OCI-LY7 (cell line): Measurements from ENCODE around the gene TBRG4. TPM values are rescaled to one million over a fixed set of nuclear protein-coding genes. Genes with fewer than 3 reads are reported as not detected.

Experiments
- BruUV-seq: library from RNA; stranded (reverse); fragments of 400-500 nt; replicated peaks from 2 replicates; lab custom pipeline; 2021; lab: Mats Ljungman, UMichigan
- CTCF ChIA-PET: fragments of 300-600 bp; sonication (Branson Sonifier 250); formaldehyde crosslinking; loops from one replicate; lab custom pipeline; 2022; ENCODE audit warnings: antibody characterized with exemption; ENCODE audit not compliant: unreplicated experiment; lab: Charles Lee
- POLR2A ChIA-PET: fragments of 300-600 bp; sonication (Branson Sonifier 250); formaldehyde crosslinking; loops from one replicate; lab custom pipeline; 2022; ENCODE audit warnings: antibody characterized with exemption; lab: Charles Lee
- DNase-seq: peaks from one replicate; pipeline ENCODE4 v3.0.0-alpha.2; 2015; ENCODE audit warnings: low spot score
- H2AFZ ChIP-seq: fragments of 200-600 bp; sonication (generic), shearing (Covaris generic); 2 replicates; pipeline ENCODE4 v1.6.1; 2014; ENCODE audit warnings: mild to moderate bottlenecking, antibody characterized with exemption, low read length, moderate library complexity
- H3K27ac ChIP-seq: fragments of 200-600 bp; sonication (generic); 2 replicates; pipeline ENCODE4 v1.5.1; 2014; ENCODE audit warnings: mixed run types, low read depth, mild to moderate bottlenecking, moderate library complexity, low read length, inconsistent platforms; ENCODE audit not compliant: poor library complexity, severe bottlenecking
- H3K36me3 ChIP-seq: fragments of 200-600 bp; sonication (generic); 2 replicates; pipeline ENCODE4 v1.6.1; 2014; ENCODE audit warnings: mild to moderate bottlenecking, antibody characterized with exemption, low read length, moderate library complexity, mixed read lengths; ENCODE audit not compliant: insufficient read depth
- H3K4me1 ChIP-seq: fragments of 200-600 bp; sonication (generic); 2 replicates; pipeline ENCODE4 v1.5.1; 2014; ENCODE audit warnings: mild to moderate bottlenecking, low read length; ENCODE audit not compliant: insufficient read depth, poor library complexity, severe bottlenecking
- H3K4me2 ChIP-seq: fragments of 200-600 bp; sonication (generic); 2 replicates; pipeline ENCODE4 v1.6.1; 2014; ENCODE audit warnings: mild to moderate bottlenecking, low read length
- H3K4me3 ChIP-seq: fragments of 200-600 bp; sonication (generic); 2 replicates; pipeline ENCODE4 v1.5.1; 2014; ENCODE audit warnings: mild to moderate bottlenecking, low read depth, low read length; ENCODE audit not compliant: poor library complexity, severe bottlenecking
- H3K79me2 ChIP-seq: fragments of 200-600 bp; sonication (generic); 2 replicates; pipeline ENCODE4 v1.6.1; 2016; ENCODE audit warnings: low read depth, mild to moderate bottlenecking, low read length, moderate library complexity, mixed read lengths; ENCODE audit not compliant: insufficient read depth
- H3K9me2 ChIP-seq: fragments of 200-600 bp; sonication (generic); 2 replicates; pipeline ENCODE4 v1.6.1; 2016; ENCODE audit warnings: mild to moderate bottlenecking, low read length, mixed read lengths; ENCODE audit not compliant: insufficient read depth
- H3K9me3 ChIP-seq: fragments of 200-600 bp; sonication (generic); 2 replicates; pipeline ENCODE4 v1.6.1; 2014; ENCODE audit warnings: mild to moderate bottlenecking, mixed run types, low read length, mixed read lengths
- H4K20me1 ChIP-seq: fragments of 200-600 bp; sonication (generic); 2 replicates; pipeline ENCODE4 v1.6.1; 2014; ENCODE audit warnings: mild to moderate bottlenecking, antibody characterized with exemption, low read length, moderate library complexity, mixed read lengths; ENCODE audit not compliant: insufficient read depth
- CTCF ChIP-seq: fragments of 200-600 bp; sonication (generic); conservative IDR thresholded peaks from 2 replicates; pipeline ENCODE4 v1.5.1; 2014; ENCODE audit warnings: mild to moderate bottlenecking, antibody characterized with exemption, low read length, moderate library complexity, mixed read lengths
- EZH2phosphoT487 ChIP-seq: fragments of 200-600 bp; sonication (generic); IDR thresholded peaks from 2 replicates; pipeline ENCODE4 v1.6.1; 2018; ENCODE audit warnings: low read depth, borderline replicate concordance, mild to moderate bottlenecking, mixed run types, antibody characterized with exemption, low read length, moderate library complexity, mixed read lengths
- intact Hi-C: fragments of 100-400 bp; cut with micrococcal nuclease; formaldehyde crosslinking; loops from one replicate; pipeline ENCODE4 v1.10.0; 2022; ENCODE audit not compliant: unreplicated experiment
- total RNA-seq, 2 experiments: library from RNA; depleted of rRNA in 1 of 2; stranded (reverse); fragments of >200 nt in 1 of 2; shearing (Covaris generic) in 1 of 2; gene quantifications; 2 replicates each; pipeline ENCODE4 v1.2.3, GENCODE V29; 2014 to 2022

The TBRG4 gene
- total RNA-seq, 2 experiments from 2014 or later: 113 to 141 TPM

GRCh38 chr7:45073031-45073785 is 38.3 kb downstream of the TBRG4 start:
- no peak for DNase-seq
- no peak overlapping the region for H2AFZ ChIP-seq
- POLR2A ChIA-PET: no interaction called here
- intact Hi-C loops: no loop called here
- H3K27ac ChIP-seq: no peak overlapping the region
- CTCF ChIA-PET: interaction anchor here (1.6 kb wide), 1 partner anchor 101 kb away, joined by 5 read pairs; no protein-coding TSS in a partner anchor
- peaks cover 97% of the 10 kb centered on the region for H3K36me3 ChIP-seq
- H3K79me2 ChIP-seq: no peaks in the 10 kb centered on the region
- H3K9me2 ChIP-seq: no peaks in the 10 kb centered on the region
- BruUV-seq: no TSS peak
- TF ChIP-seq CTCF (0 out of 2 replicates have a peak, but pooled peaks have one; percentile 11), EZH2phosphoT487 (no peak)
- no peaks in the 10 kb centered on the region for H3K4me1 ChIP-seq
- no peak overlapping the region for H3K4me3 ChIP-seq
- H3K9me3 ChIP-seq: no peaks in the 10 kb centered on the region
- H4K20me1 ChIP-seq: no peaks in the 10 kb centered on the region
- H3K4me2 ChIP-seq: no peak overlapping the region

GRCh38 chr7:45072131-45073030 is 39.1 kb downstream of the TBRG4 start:
- Histone ChIP-seq H3K27ac (no peak overlapping the region), H3K9me3 (no peaks in the 10 kb centered on the region), H3K4me3 (no peak overlapping the region), H2AFZ (no peak overlapping the region), H3K79me2 (no peaks in the 10 kb centered on the region), H3K4me2 (no peak overlapping the region), H3K4me1 (no peaks in the 10 kb centered on the region), H4K20me1 (no peaks in the 10 kb centered on the region), H3K9me2 (no peaks in the 10 kb centered on the region), H3K36me3 (peaks cover 98% of the 10 kb centered on the region)
- BruUV-seq: no TSS peak
- no peak for DNase-seq
- TF ChIP-seq EZH2phosphoT487 (no peak), CTCF (no peak)
- ChIA-PET POLR2A (interaction anchor here (0.7 kb wide), 1 partner anchor 76 kb away, joined by 3 read pairs; no protein-coding TSS in a partner anchor), CTCF (interaction anchor here (1.6 kb wide), 1 partner anchor 100 kb away, joined by 5 read pairs; no protein-coding TSS in a partner anchor)
- intact Hi-C loops: no loop called here
